Measurements from ENCODE around the gene GHITM.
"Not testable (repeated sequence)": the region's sequence is repeated elsewhere in the genome, so short reads cannot be mapped to it uniquely, and the experiment has no call there.

Gene GHITM

GRCh38 chr10:84176836-84177474, 37.6 kb downstream of the GHITM start:
- no peak for DNase-seq (ENCODE audit: low read depth)

GRCh38 chr10:84177541-84178141, 38.3 kb downstream of the GHITM start:
- no peak for DNase-seq (ENCODE audit: low read depth)

- no peak for DNase-seq (ENCODE audit: low read depth)
These were observed 38.9 kb downstream of the GHITM start for GRCh38 chr10:84178160-84178609.

- peak; percentile 44 for DNase-seq (ENCODE audit: low read depth)
These were observed 39.9 kb downstream of the GHITM start for GRCh38 chr10:84179059-84179710.

GRCh38 chr10:84180386-84180785, 41.1 kb downstream of the GHITM start:
- DNase-seq (ENCODE audit: low read depth): not testable (repeated sequence)

GRCh38 chr10:84181631-84182030, 42.3 kb downstream of the GHITM start:
- no peak for DNase-seq (ENCODE audit: low read depth)

GRCh38 chr10:84184517-84184916, 45.2 kb downstream of the GHITM start:
- no peak for DNase-seq (ENCODE audit: low read depth)

- no peak for DNase-seq (ENCODE audit: low read depth)
These were observed 46.3 kb downstream of the GHITM start for GRCh38 chr10:84185526-84186175.

GRCh38 chr10:84188815-84189214, 49.5 kb downstream of the GHITM start:
- no peak for DNase-seq (ENCODE audit: low read depth)

GRCh38 chr10:84190621-84191020, 51.3 kb downstream of the GHITM start:
- DNase-seq (ENCODE audit: low read depth): no peak

GRCh38 chr10:84191106-84191505, 51.8 kb downstream of the GHITM start:
- DNase-seq (ENCODE audit: low read depth): no peak

- no peak for DNase-seq (ENCODE audit: low read depth)
These were observed 54.0 kb downstream of the GHITM start for GRCh38 chr10:84193327-84193726.

- no peak for DNase-seq (ENCODE audit: low read depth)
These were observed 54.6 kb downstream of the GHITM start for GRCh38 chr10:84193846-84194423.

GRCh38 chr10:84194424-84195043, 55.2 kb downstream of the GHITM start, which contains the start of gene CDHR1:
CDHR1 (plus strand) TSS chr10:84194537; CDS start chr10:84194761, 224 bp downstream.
- peak; percentile 29 for DNase-seq (ENCODE audit: low read depth)

- DNase-seq (ENCODE audit: low read depth): no peak
These were observed 55.9 kb downstream of the GHITM start for GRCh38 chr10:84195044-84195830.

GRCh38 chr10:84196083-84196482, 56.8 kb downstream of the GHITM start:
- DNase-seq (ENCODE audit: low read depth): no peak

- DNase-seq (ENCODE audit: low read depth): no peak
These were observed 57.6 kb downstream of the GHITM start for GRCh38 chr10:84196941-84197340.

GRCh38 chr10:84197643-84198042, 58.3 kb downstream of the GHITM start:
- no peak for DNase-seq (ENCODE audit: low read depth)

- DNase-seq (ENCODE audit: low read depth): no peak
These were observed 59.1 kb downstream of the GHITM start for GRCh38 chr10:84198206-84198915.

- DNase-seq (ENCODE audit: low read depth): no peak
These were observed 61.4 kb downstream of the GHITM start for GRCh38 chr10:84200537-84201243.

Data from EH (cell line).